AG09309 (cell line): Measurements from ENCODE around the gene SMARCA2.

Experiments used
- DNase-seq: peaks from one replicate; pipeline ENCODE4 v3.0.0-alpha.2; 2010; ENCODE audit warnings: low read depth
- H3K4me3 ChIP-seq: 2 replicates; pipeline ENCODE4 v1.5.1; 2011; ENCODE audit warnings: mild to moderate bottlenecking, low read depth, low read length, moderate library complexity; ENCODE audit not compliant: control insufficient read depth
- TF ChIP-seq, protein P1 (sequence below): IDR thresholded peaks from 2 replicates; pipeline ENCODE4 v1.5.1; 2011; ENCODE audit warnings: mild to moderate bottlenecking, low read depth, low read length, inconsistent platforms; ENCODE audit not compliant: insufficient read depth, control insufficient read depth; ENCODE audit errors: missing control alignments

SMARCA2 gene

GRCh38 chr9:2012347-2012746 is 2.8 kb upstream of the SMARCA2 start:
- TF ChIP-seq, protein P1, sequence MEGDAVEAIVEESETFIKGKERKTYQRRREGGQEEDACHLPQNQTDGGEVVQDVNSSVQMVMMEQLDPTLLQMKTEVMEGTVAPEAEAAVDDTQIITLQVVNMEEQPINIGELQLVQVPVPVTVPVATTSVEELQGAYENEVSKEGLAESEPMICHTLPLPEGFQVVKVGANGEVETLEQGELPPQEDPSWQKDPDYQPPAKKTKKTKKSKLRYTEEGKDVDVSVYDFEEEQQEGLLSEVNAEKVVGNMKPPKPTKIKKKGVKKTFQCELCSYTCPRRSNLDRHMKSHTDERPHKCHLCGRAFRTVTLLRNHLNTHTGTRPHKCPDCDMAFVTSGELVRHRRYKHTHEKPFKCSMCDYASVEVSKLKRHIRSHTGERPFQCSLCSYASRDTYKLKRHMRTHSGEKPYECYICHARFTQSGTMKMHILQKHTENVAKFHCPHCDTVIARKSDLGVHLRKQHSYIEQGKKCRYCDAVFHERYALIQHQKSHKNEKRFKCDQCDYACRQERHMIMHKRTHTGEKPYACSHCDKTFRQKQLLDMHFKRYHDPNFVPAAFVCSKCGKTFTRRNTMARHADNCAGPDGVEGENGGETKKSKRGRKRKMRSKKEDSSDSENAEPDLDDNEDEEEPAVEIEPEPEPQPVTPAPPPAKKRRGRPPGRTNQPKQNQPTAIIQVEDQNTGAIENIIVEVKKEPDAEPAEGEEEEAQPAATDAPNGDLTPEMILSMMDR: no peak
- no peak for DNase-seq
- H3K4me3 ChIP-seq: no peak overlapping the region

GRCh38 chr9:2013743-2014475 is 1.2 kb upstream of the SMARCA2 start:
- TF ChIP-seq, protein P1: no peak
- H3K4me3 ChIP-seq: peak overlapping the region; percentile 90
- DNase-seq: peak; percentile 56

GRCh38 chr9:2015581-2016407 is 647 bp downstream of the SMARCA2 start:
- no peak for DNase-seq
- peak overlapping the region; percentile 84 for H3K4me3 ChIP-seq
- TF ChIP-seq, protein P1: no peak

DNA sequence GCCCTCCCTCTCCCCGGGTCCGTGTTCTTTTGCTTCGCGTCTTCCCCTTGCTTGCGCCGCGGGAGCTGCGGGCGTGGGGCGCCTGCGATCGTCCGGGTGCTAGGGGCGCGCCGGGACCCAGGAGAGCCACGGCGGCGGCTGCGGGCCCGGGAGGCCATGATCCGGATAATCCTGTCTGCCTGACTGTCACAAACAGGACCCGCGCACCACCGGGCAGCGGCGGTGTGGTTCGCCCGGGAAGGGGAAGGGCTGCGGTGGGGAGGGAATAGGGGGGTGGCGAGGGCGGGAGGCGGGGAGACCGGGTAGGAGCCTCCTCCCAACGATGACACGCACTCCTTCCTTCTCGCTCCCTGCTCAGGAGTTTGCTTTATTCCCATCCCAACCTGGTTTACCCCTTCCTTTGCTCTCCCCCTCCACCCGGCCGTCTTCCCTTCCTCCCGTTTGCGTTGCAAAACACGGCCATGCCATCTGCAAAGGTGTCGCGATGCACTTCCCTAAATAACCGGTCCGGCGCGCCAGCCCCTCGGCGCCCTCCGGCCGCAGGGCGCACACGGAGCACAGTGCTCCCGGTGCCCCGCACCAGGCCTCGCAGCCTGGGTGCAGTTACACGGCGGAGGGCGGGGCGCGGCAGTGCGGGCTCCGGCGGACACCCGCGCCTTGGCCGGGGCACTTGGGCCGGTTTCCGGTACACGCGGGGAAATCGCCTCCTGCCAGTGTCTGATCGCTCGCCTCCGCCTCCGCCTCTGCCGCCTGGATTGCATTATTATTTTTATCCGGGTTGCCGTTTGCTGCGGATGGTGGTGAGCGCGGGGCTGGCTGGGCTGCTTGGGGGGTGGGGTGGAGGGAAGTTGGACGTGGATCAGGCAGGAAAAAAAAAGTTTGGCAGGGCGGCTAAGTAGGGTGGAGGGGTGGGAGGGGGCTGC is 1.5 kb downstream of the SMARCA2 start:
- TF ChIP-seq, protein P1: no peak
- no peak for DNase-seq
- peak overlapping the region; percentile 84 for H3K4me3 ChIP-seq

- DNase-seq: peak; percentile 51
- H3K4me3 ChIP-seq: peak overlapping the region; percentile 84
- TF ChIP-seq, protein P1: no peak
Measured at GRCh38 chr9:2017331-2018161, 2.4 kb downstream of the SMARCA2 start.
